GM21515 (cell line): Measurements from ENCODE around the gene ADAMTSL2.

Experiments used
- ATAC-seq: cut with Tn5 transposase; IDR thresholded peaks from one replicate; pipeline ENCODE4 v1.9.1; 2021; ENCODE audit not compliant: unreplicated experiment

Gene ADAMTSL2

DNA sequence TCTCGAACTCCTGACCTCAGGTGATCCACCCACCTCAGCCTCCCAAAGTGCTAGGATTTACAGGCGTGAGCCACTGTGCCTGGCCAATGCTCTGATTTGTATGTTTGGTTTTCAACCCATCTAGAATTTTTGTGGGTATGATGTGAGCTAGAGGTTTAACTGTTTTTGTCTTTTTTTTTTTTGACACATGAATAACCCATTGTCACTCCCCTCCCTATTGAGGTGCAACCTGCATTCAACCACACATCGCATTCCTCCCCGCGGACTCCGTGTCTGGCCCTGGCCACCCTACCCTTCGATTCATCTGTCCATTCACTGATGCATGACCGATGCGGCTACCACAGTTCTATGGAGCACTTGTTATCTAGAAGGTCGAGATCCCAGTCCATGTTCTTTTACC is 84.2 kb downstream of the ADAMTSL2 start:
- ATAC-seq, result no peak

GRCh38 chr9:133619791-133620190 is 85.3 kb downstream of the ADAMTSL2 start:
- no peak for ATAC-seq

- no peak for ATAC-seq
Measured at GRCh38 chr9:133621725-133622267, 87.3 kb downstream of the ADAMTSL2 start.

GRCh38 chr9:133622555-133622954 is 88.1 kb downstream of the ADAMTSL2 start:
- ATAC-seq, result no peak
